GM10248 (cell line): ENCODE measurements around the gene SLC43A1.

Experiments used
- CTCF ChIA-PET: fragments of 300-600 bp; sonication (Branson Sonifier 250); formaldehyde crosslinking; extraction: SDS; loops from one replicate; lab custom pipeline; 2021; ENCODE audit warnings: antibody characterized with exemption; lab: Yijun Ruan, JAX
- POLR2A ChIA-PET: fragments of 350-650 bp; sonication (Branson Sonifier 250); formaldehyde crosslinking; extraction: SDS; loops from one replicate; lab custom pipeline; 2020; ENCODE audit warnings: antibody characterized with exemption; lab: Yijun Ruan, JAX
- DNase-seq: peaks from one replicate; pipeline ENCODE4 v3.0.0; 2012; ENCODE audit errors: extremely low spot score
- CTCF ChIP-seq: IDR thresholded peaks from 2 replicates; pipeline ENCODE4 v1.5.1; 2012; ENCODE audit warnings: mild to moderate bottlenecking, low read depth; ENCODE audit errors: extremely low read depth, missing control alignments, control extremely low read depth

SLC43A1 gene

GRCh38 chr11:57551941-57552340, 36.4 kb upstream of the SLC43A1 start:
- DNase-seq: no peak
- ChIA-PET POLR2A (no interaction called here), CTCF (interaction anchor here (1.2 to 2.9 kb wide), 4 partner anchors 17 to 89 kb away, joined by 3 to 10 read pairs (median 5); no protein-coding TSS in a partner anchor)
- no peak for TF ChIP-seq CTCF

GRCh38 chr11:57549983-57550382, 34.5 kb upstream of the SLC43A1 start:
- CTCF ChIA-PET: interaction anchor here (0.9 to 5.7 kb wide), 7 partner anchors 16 to 203 kb away, joined by 3 to 40 read pairs (median 5); partner anchors contain the start of gene UBE2L6

GRCh38 chr11:57547854-57548377, 32.4 kb upstream of the SLC43A1 start:
- CTCF ChIA-PET: interaction anchor here (0.8 to 5.7 kb wide), 12 partner anchors 10 to 117 kb away, joined by 3 to 40 read pairs (median 9); partner anchors contain the start of genes SMTNL1, TIMM10 and UBE2L6
- no peak for TF ChIP-seq CTCF
- peak; percentile 78 for DNase-seq
- POLR2A ChIA-PET: interaction anchor here (0.5 kb wide), 1 partner anchor 42 kb away, joined by 3 read pairs; no protein-coding TSS in a partner anchor

More at GRCh38 chr11:57549983-57550382, 34.5 kb upstream of the SLC43A1 start:
- no peak for TF ChIP-seq CTCF
- no peak for DNase-seq
- POLR2A ChIA-PET: no interaction called here

GRCh38 chr11:57546869-57547475, 31.5 kb upstream of the SLC43A1 start:
- ChIA-PET CTCF (interaction anchor here (0.8 to 5.7 kb wide), 14 partner anchors 11 to 199 kb away, joined by 3 to 40 read pairs (median 8); partner anchors contain the start of genes SMTNL1, TIMM10 and UBE2L6), POLR2A (interaction anchor here (0.5 to 0.6 kb wide), 3 partner anchors 18 to 156 kb away, joined by 3 to 4 read pairs (median 3); no protein-coding TSS in a partner anchor)
- DNase-seq: peak; percentile 73
- no peak for TF ChIP-seq CTCF

GRCh38 chr11:57546451-57546850, 30.9 kb upstream of the SLC43A1 start:
- CTCF ChIA-PET: interaction anchor here (0.8 to 5.7 kb wide), 11 partner anchors 11 to 198 kb away, joined by 3 to 40 read pairs (median 8); partner anchors contain the start of genes SMTNL1, TIMM10 and UBE2L6
- no peak for DNase-seq
- POLR2A ChIA-PET: interaction anchor here (0.6 kb wide), 2 partner anchors 19 to 157 kb away, joined by 3 to 4 read pairs; no protein-coding TSS in a partner anchor
- no peak for TF ChIP-seq CTCF

GRCh38 chr11:57545883-57546282, 30.4 kb upstream of the SLC43A1 start:
- ChIA-PET POLR2A (no interaction called here), CTCF (interaction anchor here (0.9 to 5.7 kb wide), 7 partner anchors 10 to 198 kb away, joined by 3 to 40 read pairs (median 12); partner anchors contain the start of genes SMTNL1 and UBE2L6)
- TF ChIP-seq CTCF: no peak
- DNase-seq: no peak
